Liver (tissue), 3 donors: ENCODE measurements around the gene RNPEPL1.

Source experiments
- EGR1 ChIP-seq, 2 donors: IDR thresholded peaks; 2 replicates each; pipeline ENCODE4 v1.6.1; 2016 to 2018; ENCODE audit warnings: antibody characterized with exemption in 2 of 2, low read depth in 2 of 2
- GABPA ChIP-seq, 2 donors: IDR thresholded peaks in 1 of 2; conservative IDR thresholded peaks in 1 of 2; 2 replicates each; pipeline ENCODE4 v1.6.1; 2016; ENCODE audit warnings: antibody characterized with exemption in 2 of 2, mild to moderate bottlenecking in 1 of 2, moderate library complexity in 1 of 2
- HNF4A ChIP-seq, 2 donors: conservative IDR thresholded peaks; 2 replicates each; pipeline ENCODE4 v1.6.1; 2016; ENCODE audit warnings: antibody characterized with exemption in 2 of 2, mild to moderate bottlenecking in 2 of 2
- HNF4G ChIP-seq: IDR thresholded peaks from 2 replicates; pipeline ENCODE4 v1.6.1; 2016; ENCODE audit warnings: antibody characterized with exemption
- JUND ChIP-seq, 2 donors: IDR thresholded peaks; 2 replicates each; pipeline ENCODE4 v1.6.1; 2016; ENCODE audit warnings: antibody characterized with exemption in 2 of 2
- NR2F2 ChIP-seq: IDR thresholded peaks from 2 replicates; pipeline ENCODE4 v1.6.1; 2016; ENCODE audit warnings: antibody characterized with exemption
- RAD21 ChIP-seq, 2 donors: IDR thresholded peaks; 2 replicates each; pipeline ENCODE4 v1.6.1; 2016; ENCODE audit warnings: antibody characterized with exemption in 2 of 2, mild to moderate bottlenecking in 2 of 2
- TAF1 ChIP-seq: conservative IDR thresholded peaks from 2 replicates; pipeline ENCODE4 v1.6.1; 2016; ENCODE audit warnings: antibody characterized with exemption, mild to moderate bottlenecking
- YY1 ChIP-seq: IDR thresholded peaks from 2 replicates; pipeline ENCODE4 v1.6.1; 2016; ENCODE audit warnings: antibody characterized with exemption, mild to moderate bottlenecking
- TF ChIP-seq, protein P1 (sequence below): fragments of 150-350 bp; IDR thresholded peaks from 2 replicates; pipeline ENCODE4 v1.5.1; 2017; ENCODE audit warnings: improper control_type of control experiment, low read depth, low read length; ENCODE audit not compliant: missing input control
- TF ChIP-seq, protein P2 (sequence below): IDR thresholded peaks from 2 replicates; pipeline ENCODE4 v1.6.1; 2016; ENCODE audit warnings: antibody characterized with exemption, mild to moderate bottlenecking
- TF ChIP-seq, protein P3 (sequence below): IDR thresholded peaks from 2 replicates; pipeline ENCODE4 v1.6.1; 2016; ENCODE audit warnings: antibody characterized with exemption
- TF ChIP-seq, protein P4 (sequence below): IDR thresholded peaks from 2 replicates; pipeline ENCODE4 v1.6.1; 2016; ENCODE audit warnings: antibody characterized with exemption
- donor health status: healthy.
- donor health status: healthy.

DNA sequence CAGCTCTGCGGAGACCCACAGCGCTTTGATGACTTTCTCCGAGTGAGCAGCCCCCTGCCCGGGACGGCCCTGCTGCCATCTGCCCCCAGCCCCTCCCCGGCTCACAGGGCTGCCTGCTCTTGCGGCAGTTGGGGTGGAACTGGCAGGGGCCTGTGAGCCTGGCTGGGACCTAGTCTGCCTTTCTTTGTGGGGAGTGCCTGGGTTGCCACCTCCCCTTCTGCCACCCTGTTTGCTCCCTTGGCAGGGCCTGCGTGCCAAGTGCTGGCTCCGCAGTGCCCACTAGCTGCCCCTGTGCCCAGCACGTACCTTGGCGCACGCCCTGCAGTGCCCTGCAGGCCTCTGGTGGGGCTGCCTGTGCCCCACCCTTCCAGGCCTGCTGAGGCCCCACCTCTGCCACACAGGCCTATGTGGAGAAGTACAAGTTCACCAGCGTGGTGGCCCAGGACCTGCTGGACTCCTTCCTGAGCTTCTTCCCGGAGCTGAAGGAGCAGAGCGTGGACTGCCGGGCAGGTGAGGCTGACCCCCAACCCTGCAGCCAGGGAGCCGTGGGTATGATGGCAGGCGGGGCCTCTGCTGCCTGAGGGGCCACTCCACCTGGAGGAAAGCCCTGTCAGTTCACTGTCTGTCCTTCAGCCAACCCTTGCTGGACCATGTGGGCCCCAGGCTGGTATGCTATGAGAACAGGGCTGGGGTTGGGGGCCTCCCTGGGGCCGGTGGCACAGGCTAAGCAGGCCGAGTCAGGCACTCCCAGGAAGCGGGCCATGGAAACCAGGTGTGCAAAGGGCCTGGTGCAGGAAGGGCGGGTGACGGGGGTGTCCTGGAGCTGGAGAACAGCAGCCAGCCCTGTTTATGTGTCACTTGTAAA, 7.0 kb downstream of the RNPEPL1 start:
- TF ChIP-seq, protein P1, sequence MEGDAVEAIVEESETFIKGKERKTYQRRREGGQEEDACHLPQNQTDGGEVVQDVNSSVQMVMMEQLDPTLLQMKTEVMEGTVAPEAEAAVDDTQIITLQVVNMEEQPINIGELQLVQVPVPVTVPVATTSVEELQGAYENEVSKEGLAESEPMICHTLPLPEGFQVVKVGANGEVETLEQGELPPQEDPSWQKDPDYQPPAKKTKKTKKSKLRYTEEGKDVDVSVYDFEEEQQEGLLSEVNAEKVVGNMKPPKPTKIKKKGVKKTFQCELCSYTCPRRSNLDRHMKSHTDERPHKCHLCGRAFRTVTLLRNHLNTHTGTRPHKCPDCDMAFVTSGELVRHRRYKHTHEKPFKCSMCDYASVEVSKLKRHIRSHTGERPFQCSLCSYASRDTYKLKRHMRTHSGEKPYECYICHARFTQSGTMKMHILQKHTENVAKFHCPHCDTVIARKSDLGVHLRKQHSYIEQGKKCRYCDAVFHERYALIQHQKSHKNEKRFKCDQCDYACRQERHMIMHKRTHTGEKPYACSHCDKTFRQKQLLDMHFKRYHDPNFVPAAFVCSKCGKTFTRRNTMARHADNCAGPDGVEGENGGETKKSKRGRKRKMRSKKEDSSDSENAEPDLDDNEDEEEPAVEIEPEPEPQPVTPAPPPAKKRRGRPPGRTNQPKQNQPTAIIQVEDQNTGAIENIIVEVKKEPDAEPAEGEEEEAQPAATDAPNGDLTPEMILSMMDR = no peak
- TF ChIP-seq, protein P2, sequence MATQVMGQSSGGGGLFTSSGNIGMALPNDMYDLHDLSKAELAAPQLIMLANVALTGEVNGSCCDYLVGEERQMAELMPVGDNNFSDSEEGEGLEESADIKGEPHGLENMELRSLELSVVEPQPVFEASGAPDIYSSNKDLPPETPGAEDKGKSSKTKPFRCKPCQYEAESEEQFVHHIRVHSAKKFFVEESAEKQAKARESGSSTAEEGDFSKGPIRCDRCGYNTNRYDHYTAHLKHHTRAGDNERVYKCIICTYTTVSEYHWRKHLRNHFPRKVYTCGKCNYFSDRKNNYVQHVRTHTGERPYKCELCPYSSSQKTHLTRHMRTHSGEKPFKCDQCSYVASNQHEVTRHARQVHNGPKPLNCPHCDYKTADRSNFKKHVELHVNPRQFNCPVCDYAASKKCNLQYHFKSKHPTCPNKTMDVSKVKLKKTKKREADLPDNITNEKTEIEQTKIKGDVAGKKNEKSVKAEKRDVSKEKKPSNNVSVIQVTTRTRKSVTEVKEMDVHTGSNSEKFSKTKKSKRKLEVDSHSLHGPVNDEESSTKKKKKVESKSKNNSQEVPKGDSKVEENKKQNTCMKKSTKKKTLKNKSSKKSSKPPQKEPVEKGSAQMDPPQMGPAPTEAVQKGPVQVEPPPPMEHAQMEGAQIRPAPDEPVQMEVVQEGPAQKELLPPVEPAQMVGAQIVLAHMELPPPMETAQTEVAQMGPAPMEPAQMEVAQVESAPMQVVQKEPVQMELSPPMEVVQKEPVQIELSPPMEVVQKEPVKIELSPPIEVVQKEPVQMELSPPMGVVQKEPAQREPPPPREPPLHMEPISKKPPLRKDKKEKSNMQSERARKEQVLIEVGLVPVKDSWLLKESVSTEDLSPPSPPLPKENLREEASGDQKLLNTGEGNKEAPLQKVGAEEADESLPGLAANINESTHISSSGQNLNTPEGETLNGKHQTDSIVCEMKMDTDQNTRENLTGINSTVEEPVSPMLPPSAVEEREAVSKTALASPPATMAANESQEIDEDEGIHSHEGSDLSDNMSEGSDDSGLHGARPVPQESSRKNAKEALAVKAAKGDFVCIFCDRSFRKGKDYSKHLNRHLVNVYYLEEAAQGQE = no peak
- TF ChIP-seq TAF1 = no peak
- TF ChIP-seq NR2F2 = no peak
- no peak for TF ChIP-seq EGR1 (IDR thresholded peaks at IDR 0.05; ENCODE audit: low read depth in 2 of 2)
- no peak for TF ChIP-seq HNF4G
- TF ChIP-seq, protein P3, sequence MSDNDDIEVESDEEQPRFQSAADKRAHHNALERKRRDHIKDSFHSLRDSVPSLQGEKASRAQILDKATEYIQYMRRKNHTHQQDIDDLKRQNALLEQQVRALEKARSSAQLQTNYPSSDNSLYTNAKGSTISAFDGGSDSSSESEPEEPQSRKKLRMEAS = no peak
- no peak for TF ChIP-seq JUND (IDR thresholded peaks at IDR 0.05)
- no peak for TF ChIP-seq YY1
- TF ChIP-seq RAD21 (IDR thresholded peaks at IDR 0.05) = no peak
- TF ChIP-seq GABPA (IDR thresholded peaks at IDR 0.05 in 1 of 2, conservative IDR thresholded peaks at IDR 0.05 in 1 of 2) = no peak
- TF ChIP-seq, protein P4, sequence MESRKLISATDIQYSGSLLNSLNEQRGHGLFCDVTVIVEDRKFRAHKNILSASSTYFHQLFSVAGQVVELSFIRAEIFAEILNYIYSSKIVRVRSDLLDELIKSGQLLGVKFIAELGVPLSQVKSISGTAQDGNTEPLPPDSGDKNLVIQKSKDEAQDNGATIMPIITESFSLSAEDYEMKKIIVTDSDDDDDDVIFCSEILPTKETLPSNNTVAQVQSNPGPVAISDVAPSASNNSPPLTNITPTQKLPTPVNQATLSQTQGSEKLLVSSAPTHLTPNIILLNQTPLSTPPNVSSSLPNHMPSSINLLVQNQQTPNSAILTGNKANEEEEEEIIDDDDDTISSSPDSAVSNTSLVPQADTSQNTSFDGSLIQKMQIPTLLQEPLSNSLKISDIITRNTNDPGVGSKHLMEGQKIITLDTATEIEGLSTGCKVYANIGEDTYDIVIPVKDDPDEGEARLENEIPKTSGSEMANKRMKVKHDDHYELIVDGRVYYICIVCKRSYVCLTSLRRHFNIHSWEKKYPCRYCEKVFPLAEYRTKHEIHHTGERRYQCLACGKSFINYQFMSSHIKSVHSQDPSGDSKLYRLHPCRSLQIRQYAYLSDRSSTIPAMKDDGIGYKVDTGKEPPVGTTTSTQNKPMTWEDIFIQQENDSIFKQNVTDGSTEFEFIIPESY = no peak
- TF ChIP-seq HNF4A (conservative IDR thresholded peaks at IDR 0.05) = no peak
